ENCODE data around the gene SIT1. TPM values are rescaled to one million over a fixed set of nuclear protein-coding genes. Genes with fewer than 3 reads are reported as not detected.

SIT1 gene
- total RNA-seq, 6 experiments from 2014 or later = 0.18 to 0.58 (median 0.37) TPM; not detected in 1

DNA sequence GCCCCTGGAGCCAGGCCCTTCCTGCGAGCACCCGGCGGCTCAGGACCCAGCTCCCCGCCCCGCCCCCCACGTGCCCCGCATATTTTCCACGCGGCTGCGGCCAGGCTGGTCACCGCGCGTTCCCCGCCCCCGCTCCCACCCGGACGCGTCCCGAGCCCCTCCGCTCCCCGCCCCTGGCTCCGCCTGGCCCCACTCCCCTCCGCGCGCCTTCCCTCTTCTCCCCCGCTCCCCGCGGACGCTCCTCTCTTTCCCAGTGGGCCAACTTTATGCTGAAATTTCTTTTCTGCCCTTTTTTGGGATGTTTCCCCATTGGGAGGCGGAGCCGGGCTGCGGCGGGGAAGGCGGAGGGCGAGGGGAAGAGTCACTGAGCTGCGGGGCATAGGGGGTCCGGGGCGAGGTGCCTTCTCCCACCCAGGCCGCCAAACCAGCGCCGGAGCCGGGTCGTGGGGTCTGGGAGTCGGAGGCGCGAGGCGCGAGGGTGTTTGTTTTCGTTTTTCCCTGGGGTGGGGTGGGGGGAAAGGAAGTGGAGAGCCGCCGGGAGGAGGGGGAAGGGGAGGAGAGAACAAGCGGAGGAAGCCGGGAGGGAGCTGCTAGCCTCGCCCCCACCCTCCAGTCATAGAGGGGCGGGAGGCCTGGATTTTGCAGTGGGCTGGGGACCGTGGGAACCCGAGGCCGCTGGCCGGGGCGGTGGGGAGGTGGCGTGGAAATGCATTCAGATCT, 40.0 kb upstream of the SIT1 start:
- H3K27ac ChIP-seq = peak overlapping the region; percentile 62 to 80 (median 71)
- WGBS (ENCODE audit: insufficient coverage, low coverage, low lambda C conversion rate, missing lambda C conversion rate) = 1% methylated on average over 35 of the region's 61 CpGs
- ATAC-seq (peak; percentile 70 to 79 (median 74)), DNase-seq (peak; percentile 63 to 70 (median 68))
- peaks cover 0 to 2% (median 0%) of the 10 kb centered on the region in 4 donors for H3K4me1 ChIP-seq
- TF ChIP-seq, protein P1, sequence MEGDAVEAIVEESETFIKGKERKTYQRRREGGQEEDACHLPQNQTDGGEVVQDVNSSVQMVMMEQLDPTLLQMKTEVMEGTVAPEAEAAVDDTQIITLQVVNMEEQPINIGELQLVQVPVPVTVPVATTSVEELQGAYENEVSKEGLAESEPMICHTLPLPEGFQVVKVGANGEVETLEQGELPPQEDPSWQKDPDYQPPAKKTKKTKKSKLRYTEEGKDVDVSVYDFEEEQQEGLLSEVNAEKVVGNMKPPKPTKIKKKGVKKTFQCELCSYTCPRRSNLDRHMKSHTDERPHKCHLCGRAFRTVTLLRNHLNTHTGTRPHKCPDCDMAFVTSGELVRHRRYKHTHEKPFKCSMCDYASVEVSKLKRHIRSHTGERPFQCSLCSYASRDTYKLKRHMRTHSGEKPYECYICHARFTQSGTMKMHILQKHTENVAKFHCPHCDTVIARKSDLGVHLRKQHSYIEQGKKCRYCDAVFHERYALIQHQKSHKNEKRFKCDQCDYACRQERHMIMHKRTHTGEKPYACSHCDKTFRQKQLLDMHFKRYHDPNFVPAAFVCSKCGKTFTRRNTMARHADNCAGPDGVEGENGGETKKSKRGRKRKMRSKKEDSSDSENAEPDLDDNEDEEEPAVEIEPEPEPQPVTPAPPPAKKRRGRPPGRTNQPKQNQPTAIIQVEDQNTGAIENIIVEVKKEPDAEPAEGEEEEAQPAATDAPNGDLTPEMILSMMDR (IDR thresholded peaks at IDR 0.05) = no peak
- peak; percentile 23 for TF ChIP-seq POLR2A (IDR thresholded peaks at IDR 0.05)
- no peaks in the 10 kb centered on the region for H3K9me3 ChIP-seq
- peaks cover 0 to 2% (median 0%) of the 10 kb centered on the region in 4 donors for H3K36me3 ChIP-seq
- H3K27me3 ChIP-seq = no peaks in the 10 kb centered on the region
- peak overlapping the region; percentile 57 to 68 (median 63) for H3K4me3 ChIP-seq
- intact Hi-C loops (cut with DNase I) = no loop called here

DNA sequence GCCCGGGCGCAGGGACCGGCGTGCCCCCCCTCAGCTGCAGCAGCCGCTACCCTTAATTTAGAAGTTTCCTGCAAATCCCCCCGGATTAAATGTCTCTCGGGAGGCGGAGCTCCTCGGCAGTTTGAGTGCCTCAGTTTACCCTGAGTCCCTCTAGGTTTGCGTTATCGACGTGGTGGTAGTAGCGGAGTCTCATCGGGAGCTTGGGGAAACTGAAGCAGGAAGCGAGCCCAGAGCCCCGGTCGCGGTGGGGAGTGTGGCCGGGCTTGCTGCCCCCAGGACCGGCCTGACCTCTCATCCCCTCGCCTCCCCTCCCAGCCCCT, 39.5 kb upstream of the SIT1 start:
- ATAC-seq = no peak
- no peaks in the 10 kb centered on the region for H3K36me3 ChIP-seq
- H3K27me3 ChIP-seq = no peaks in the 10 kb centered on the region
- 7% methylated on average over 7 of the region's 21 CpGs for whole genome bisulfite sequencing (ENCODE audit: insufficient coverage, low coverage, low lambda C conversion rate, missing lambda C conversion rate)
- no peak for DNase-seq
- peak overlapping the region; percentile 57 to 68 (median 63) for H3K4me3 ChIP-seq
- H3K9me3 ChIP-seq = no peaks in the 10 kb centered on the region
- TF ChIP-seq, protein P1 (IDR thresholded peaks at IDR 0.05) = no peak
- TF ChIP-seq POLR2A (IDR thresholded peaks at IDR 0.05) = no peak
- peak overlapping the region; percentile 62 to 80 (median 71) for H3K27ac ChIP-seq
- intact Hi-C loops (cut with DNase I) = no loop called here
- peaks cover 0 to 2% (median 0%) of the 10 kb centered on the region in 4 donors for H3K4me1 ChIP-seq

DNA sequence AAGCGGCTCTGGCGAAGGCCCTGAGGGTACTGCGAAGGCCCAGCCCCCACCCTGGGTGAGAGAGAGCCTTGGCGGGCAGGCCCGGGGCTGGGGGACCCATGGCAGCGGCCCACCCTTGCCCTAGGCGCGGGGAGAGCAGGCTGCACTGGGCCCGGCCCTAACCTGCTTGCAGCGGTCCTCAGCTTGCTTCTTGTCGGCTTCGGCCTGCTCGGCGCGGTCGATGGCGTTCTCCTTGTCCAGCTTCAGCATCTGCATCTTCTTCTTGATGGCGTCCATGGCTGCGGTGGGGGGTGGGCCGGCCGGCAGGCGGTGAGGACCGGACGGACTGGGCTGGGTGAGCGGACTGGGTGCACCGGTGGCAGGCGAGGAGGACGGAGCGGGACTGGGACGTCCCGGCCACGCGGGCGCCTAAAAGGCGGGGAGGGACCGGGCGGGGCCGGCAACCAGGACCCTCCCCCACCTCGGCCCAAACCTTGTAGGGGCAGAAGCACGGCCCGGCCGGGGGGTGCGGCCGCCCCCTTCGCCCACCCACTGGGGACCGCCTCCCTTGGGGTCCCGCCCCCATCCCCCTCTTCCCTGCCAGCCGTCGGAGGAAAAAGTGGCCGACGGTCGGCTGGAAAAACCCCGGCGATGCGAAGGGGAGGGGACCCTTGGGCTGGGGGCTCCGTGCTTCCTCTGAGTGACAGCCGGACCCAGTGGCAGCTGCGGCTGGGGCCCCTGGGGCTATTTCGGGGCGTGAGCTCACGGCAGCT, 39.0 kb upstream of the SIT1 start, which contains the start of gene TPM2:
Gene TPM2 (minus strand): TSS at position 384 of the 752 bp plus-strand sequence. CDS start 108 bp downstream, at position 276.
- H3K4me3 ChIP-seq = peak within 1 kb of the TSS; percentile 57 to 68 (median 63)
- no peak for TF ChIP-seq POLR2A (IDR thresholded peaks at IDR 0.05)
- TF ChIP-seq, protein P1 (IDR thresholded peaks at IDR 0.05) = no peak
- H3K27me3 ChIP-seq = no peaks in the 10 kb centered on the region
- H3K9me3 ChIP-seq = no peaks in the 10 kb centered on the region
- no peaks in the 10 kb centered on the region for H3K36me3 ChIP-seq
- peaks cover 0 to 2% (median 0%) of the 10 kb centered on the region in 4 donors for H3K4me1 ChIP-seq
- intact Hi-C loops (cut with DNase I) = no loop called here
- peak; percentile 5 to 21 (median 12) for ATAC-seq
- DNase-seq = peak in 1 of 3 donors; percentile 47
- WGBS (ENCODE audit: insufficient coverage, low coverage, low lambda C conversion rate, missing lambda C conversion rate) = 80% methylated on average over 3 of the region's 61 CpGs
- H3K27ac ChIP-seq = peak within 1 kb of the TSS; percentile 62 to 80 (median 71)

DNA sequence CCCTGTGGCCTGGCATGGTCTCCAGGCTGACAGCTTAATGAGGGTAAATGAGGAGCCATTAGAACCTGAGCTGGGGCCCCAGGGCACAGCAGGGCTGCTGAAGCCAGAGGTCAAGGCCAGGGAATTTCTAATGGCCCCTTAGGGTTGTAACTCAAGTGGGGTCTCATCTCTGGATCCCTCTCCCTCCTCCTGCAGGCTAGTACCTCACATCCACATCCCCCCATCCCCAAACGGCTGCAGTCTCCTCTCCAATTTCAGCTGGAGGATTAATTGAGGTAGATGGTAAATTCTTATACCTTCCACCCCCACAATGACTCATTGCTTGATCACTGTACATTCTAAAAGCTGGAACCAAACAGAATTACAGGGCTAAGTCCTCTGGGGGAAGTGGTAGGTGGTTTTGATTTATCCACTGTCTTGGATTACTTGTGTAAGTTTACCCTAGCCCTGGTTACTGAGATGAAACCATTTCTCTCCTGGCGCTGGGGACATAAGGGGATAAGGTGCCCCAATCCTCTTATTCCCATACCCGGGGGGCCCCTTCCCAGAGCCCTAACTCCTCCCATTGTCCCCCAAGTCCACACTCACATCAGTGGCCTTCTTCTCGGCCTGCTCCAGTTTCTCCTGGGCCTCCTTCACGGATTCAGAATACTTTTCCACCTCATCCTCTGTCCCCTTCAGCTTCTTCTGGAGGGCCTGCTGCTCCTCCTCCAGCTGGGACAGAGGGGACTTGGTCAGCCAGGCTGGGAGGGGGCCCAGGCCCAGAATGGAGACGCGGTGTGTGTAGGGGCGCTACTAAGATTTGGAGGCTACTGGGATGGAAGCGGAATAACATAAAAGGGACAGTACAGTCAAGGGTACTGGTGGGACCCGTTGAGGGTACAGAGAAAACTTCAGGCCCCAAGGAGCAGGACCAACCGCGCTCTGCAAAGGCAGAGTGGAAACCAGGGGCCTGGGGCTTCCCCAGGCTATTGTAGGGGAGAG, 38.1 kb upstream of the SIT1 start:
- H3K36me3 ChIP-seq = no peaks in the 10 kb centered on the region
- peaks cover 0 to 2% (median 0%) of the 10 kb centered on the region in 4 donors for H3K4me1 ChIP-seq
- H3K27me3 ChIP-seq = no peaks in the 10 kb centered on the region
- H3K27ac ChIP-seq = peak overlapping the region in 1 of 3 donors; percentile 33
- WGBS (ENCODE audit: insufficient coverage, low coverage, low lambda C conversion rate, missing lambda C conversion rate) = 91% methylated on average over 12 of the region's 12 CpGs
- TF ChIP-seq, protein P1 (IDR thresholded peaks at IDR 0.05) = no peak
- TF ChIP-seq POLR2A (IDR thresholded peaks at IDR 0.05) = no peak
- no peaks in the 10 kb centered on the region for H3K9me3 ChIP-seq
- ATAC-seq (peak in 1 of 4 donors; percentile 36), DNase-seq (no peak)
- intact Hi-C loops (cut with DNase I) = no loop called here
- peak overlapping the region in 2 of 3 donors; percentile 26 to 29 for H3K4me3 ChIP-seq

Measured in right lobe of liver (tissue), 6 donors.